Stimulated activated CD4-positive, alpha-beta T cell treated with anti-CD3 and anti-CD28 coated beads, Interleukin-1b, Interleukin-23, amount 100 ng/mL, for 24 hours (primary cell): ENCODE measurements around the gene SERPINB13.
"Not testable (repeated sequence)": the region's sequence is repeated elsewhere in the genome, so short reads cannot be mapped to it uniquely, and the experiment has no call there.

Experiments
- DNase-seq, 4 experiments: peaks; one replicate each; pipeline ENCODE4 v3.0.0-alpha.2; 2020; ENCODE audit warnings: low read depth in 4 of 4, low spot score in 1 of 4

Gene SERPINB13

GRCh38 chr18:63588909-63589308 is 1.8 kb downstream of the SERPINB13 start:
- no peak for DNase-seq

- DNase-seq, result no peak
Measured at GRCh38 chr18:63590373-63590772, 3.2 kb downstream of the SERPINB13 start.

GRCh38 chr18:63590966-63591695 is 4.0 kb downstream of the SERPINB13 start:
- no peak for DNase-seq

GRCh38 chr18:63591725-63592124 is 4.6 kb downstream of the SERPINB13 start:
- no peak for DNase-seq

GRCh38 chr18:63592471-63592870 is 5.3 kb downstream of the SERPINB13 start:
- no peak for DNase-seq

- no peak for DNase-seq
Measured at GRCh38 chr18:63596964-63597363, 9.8 kb downstream of the SERPINB13 start.

- DNase-seq, result no peak
Measured at GRCh38 chr18:63603355-63603754, 16.2 kb downstream of the SERPINB13 start.

- no peak for DNase-seq
Measured at GRCh38 chr18:63603772-63604171, 16.6 kb downstream of the SERPINB13 start.

GRCh38 chr18:63604791-63605567 is 17.8 kb downstream of the SERPINB13 start:
- DNase-seq, result no peak

GRCh38 chr18:63606526-63606925 is 19.4 kb downstream of the SERPINB13 start:
- DNase-seq, result no peak

- DNase-seq, result no peak
Measured at GRCh38 chr18:63613420-63613819, 26.3 kb downstream of the SERPINB13 start.

- no peak for DNase-seq
Measured at GRCh38 chr18:63617049-63617914, 30.1 kb downstream of the SERPINB13 start.

- no peak for DNase-seq
Measured at GRCh38 chr18:63617915-63618234, 30.7 kb downstream of the SERPINB13 start.

GRCh38 chr18:63619661-63620060 is 32.5 kb downstream of the SERPINB13 start:
- no peak for DNase-seq

- no peak for DNase-seq
Measured at GRCh38 chr18:63624863-63625262, 37.7 kb downstream of the SERPINB13 start.

GRCh38 chr18:63626431-63626830 is 39.3 kb downstream of the SERPINB13 start:
- no peak for DNase-seq

- DNase-seq, result no peak
Measured at GRCh38 chr18:63627819-63628218, 40.7 kb downstream of the SERPINB13 start.

GRCh38 chr18:63637703-63638102 is 50.6 kb downstream of the SERPINB13 start:
- DNase-seq, result no peak

- DNase-seq, result not testable (repeated sequence)
Measured at GRCh38 chr18:63641157-63641680, 54.1 kb downstream of the SERPINB13 start.

- DNase-seq, result not testable (repeated sequence)
Measured at GRCh38 chr18:63642668-63643356, 55.7 kb downstream of the SERPINB13 start.

- DNase-seq, result not testable (repeated sequence)
Measured at GRCh38 chr18:63644142-63644541, 57.0 kb downstream of the SERPINB13 start, which contains the start of gene SERPINB4. SERPINB4 (minus strand) TSS chr18:63644256; CDS start chr18:63643577, 679 bp downstream.
